RWPE1 (cell line): ENCODE measurements around the gene TMTC1.

Experiments
- CTCF ChIA-PET: fragments of 350-600 bp; sonication (Branson Sonifier 250); formaldehyde crosslinking; extraction: SDS; loops from one replicate; lab custom pipeline; 2021; lab: Yijun Ruan, JAX
- POLR2A ChIA-PET: fragments of 400-600 bp; formaldehyde crosslinking; extraction: SDS; loops from one replicate; lab custom pipeline; 2020; ENCODE audit warnings: antibody characterized with exemption; ENCODE audit not compliant: low non-redundant PET; lab: Yijun Ruan, JAX
- DNase-seq: peaks from one replicate; pipeline ENCODE4 v3.0.0; 2012; ENCODE audit warnings: low spot score
- H3K27ac ChIP-seq: fragments of 450-650 bp; 2 replicates; pipeline ENCODE4 v1.5.1; 2017
- CTCF ChIP-seq: fragments of 450-650 bp; conservative IDR thresholded peaks from 2 replicates; pipeline ENCODE4 v1.5.1; 2017; ENCODE audit warnings: low read depth, mild to moderate bottlenecking

TMTC1 gene

GRCh38 chr12:29455087-29455486 lies 328.7 kb downstream of the TMTC1 start:
- no peak for DNase-seq
- H3K27ac ChIP-seq = no peak overlapping the region
- CTCF ChIA-PET = no interaction called here

GRCh38 chr12:29451888-29452287 lies 331.9 kb downstream of the TMTC1 start:
- no peak for TF ChIP-seq CTCF
- no peak for DNase-seq
- ChIA-PET POLR2A (no interaction called here), CTCF (no interaction called here)
- H3K27ac ChIP-seq = no peak overlapping the region

More at GRCh38 chr12:29455087-29455486, 328.7 kb downstream of the TMTC1 start:
- no peak for TF ChIP-seq CTCF
- POLR2A ChIA-PET = no interaction called here
